ENCODE measurements around the gene ZMYM4. TPM values are rescaled to one million over a fixed set of nuclear protein-coding genes. Genes with fewer than 3 reads are reported as not detected.

ZMYM4 gene
- total RNA-seq, 4 donors from 2014 or later: 27.8 to 37.7 (median 28.8) TPM

- H3K4me3 ChIP-seq: no peak overlapping the region
- H3K9me3 ChIP-seq: no peaks in the 10 kb centered on the region
- no peaks in the 10 kb centered on the region for H3K27me3 ChIP-seq
- H3K4me1 ChIP-seq: peaks cover 6 to 16% (median 15%) of the 10 kb centered on the region in 3 donors
- peaks cover 0 to 84% of the 10 kb centered on the region in 2 donors for H3K36me3 ChIP-seq
- H3K27ac ChIP-seq: no peak overlapping the region
- ATAC-seq: no peak
- TF ChIP-seq EP300 (IDR thresholded peaks at IDR 0.05) (no peak), POLR2A (IDR thresholded peaks at IDR 0.05) (no peak), POLR2AphosphoS5 (IDR thresholded peaks at IDR 0.05) (no peak), CTCF (IDR thresholded peaks at IDR 0.05) (no peak)
Observed at GRCh38 chr1:35447278-35447677, 178.8 kb downstream of the ZMYM4 start.

GRCh38 chr1:35448344-35448801, 179.9 kb downstream of the ZMYM4 start:
- 78% methylated on average over 3 of the region's 3 CpGs; no CpG with 5 or more reads in 1 of the 2 donors for WGBS, 2 donors (ENCODE audit: low coverage in 1 of 2)
- TF ChIP-seq EP300 (IDR thresholded peaks at IDR 0.05) (no peak), CTCF (IDR thresholded peaks at IDR 0.05) (no peak), POLR2AphosphoS5 (IDR thresholded peaks at IDR 0.05) (no peak), POLR2A (IDR thresholded peaks at IDR 0.05) (no peak)
- no peak overlapping the region for H3K4me3 ChIP-seq
- peak overlapping the region in 1 of 4 donors; percentile 30 for H3K27ac ChIP-seq
- H3K9me3 ChIP-seq: no peaks in the 10 kb centered on the region
- H3K4me1 ChIP-seq: peaks cover 8 to 27% (median 22%) of the 10 kb centered on the region in 3 donors
- ATAC-seq: peak; percentile 28
- peaks cover 0 to 78% of the 10 kb centered on the region in 2 donors for H3K36me3 ChIP-seq
- H3K27me3 ChIP-seq: no peaks in the 10 kb centered on the region

- no peak for ATAC-seq
- no peak overlapping the region for H3K27ac ChIP-seq
Observed at GRCh38 chr1:35449334-35450008, 181.0 kb downstream of the ZMYM4 start.

GRCh38 chr1:35451125-35451528, 182.6 kb downstream of the ZMYM4 start:
- TF ChIP-seq CTCF (IDR thresholded peaks at IDR 0.05) (peak; percentile 72 to 86 (median 80)), POLR2AphosphoS5 (IDR thresholded peaks at IDR 0.05) (no peak)
- peaks cover 8 to 40% (median 27%) of the 10 kb centered on the region in 3 donors for H3K4me1 ChIP-seq
- WGBS, 2 donors (ENCODE audit: low coverage in 1 of 2): no CpG with 5 or more reads among the region's 3 CpGs
- H3K27ac ChIP-seq: peak overlapping the region in 2 of 4 donors; percentile 58 to 59
- peaks cover 0 to 78% of the 10 kb centered on the region in 2 donors for H3K36me3 ChIP-seq
- H3K4me3 ChIP-seq: no peak overlapping the region
- ATAC-seq: peak; percentile 77
- H3K27me3 ChIP-seq: no peaks in the 10 kb centered on the region
- no peaks in the 10 kb centered on the region for H3K9me3 ChIP-seq

More at GRCh38 chr1:35449334-35450008, 181.0 kb downstream of the ZMYM4 start:
- Histone ChIP-seq H3K9me3 (no peaks in the 10 kb centered on the region), H3K4me3 (no peak overlapping the region), H3K4me1 (peaks cover 8 to 34% (median 23%) of the 10 kb centered on the region in 3 donors), H3K27me3 (no peaks in the 10 kb centered on the region), H3K36me3 (peaks cover 0 to 78% of the 10 kb centered on the region in 2 donors)
- TF ChIP-seq POLR2A (IDR thresholded peaks at IDR 0.05) (no peak), EP300 (IDR thresholded peaks at IDR 0.05) (no peak), CTCF (IDR thresholded peaks at IDR 0.05) (no peak), POLR2AphosphoS5 (IDR thresholded peaks at IDR 0.05) (no peak)
- 70 to 79% methylated on average over 4 to 5 of the region's 7 CpGs for WGBS, 2 donors (ENCODE audit: low coverage in 1 of 2)
